Kidney epithelial cell (primary cell): Measurements from ENCODE around the gene KCNK7. TPM values are rescaled to one million over a fixed set of nuclear protein-coding genes. Genes with fewer than 3 reads are reported as not detected.

Experiments used
- DNase-seq: peaks from one replicate; pipeline ENCODE4 v3.0.0-alpha.2; 2010; ENCODE audit warnings: low read depth
- H3K27me3 ChIP-seq: 2 replicates; pipeline ENCODE4 v1.6.0; 2011; ENCODE audit warnings: low read length; ENCODE audit not compliant: control insufficient read depth, insufficient read depth
- H3K36me3 ChIP-seq: 2 replicates; pipeline ENCODE4 v1.5.1; 2011; ENCODE audit warnings: low read length; ENCODE audit not compliant: control insufficient read depth, insufficient read depth
- H3K4me3 ChIP-seq: 2 replicates; pipeline ENCODE4 v1.5.1; 2011; ENCODE audit warnings: low read depth, mild to moderate bottlenecking, control low read depth, low read length
- CTCF ChIP-seq: IDR thresholded peaks from 2 replicates; pipeline ENCODE4 v1.5.1; 2011; ENCODE audit warnings: mild to moderate bottlenecking, moderate library complexity, low read length, control low read depth, inconsistent platforms; ENCODE audit not compliant: insufficient read depth, poor library complexity, severe bottlenecking
- total RNA-seq: library from RNA; depleted of rRNA; stranded (reverse); fragments of >200 nt; gene quantifications from 2 replicates; pipeline ENCODE4 v1.2.3, GENCODE V29; 2015

The KCNK7 gene
- total RNA-seq, 1 donor from 2014 or later, result not detected

GRCh38 chr11:65576867-65577755, 18.5 kb downstream of the KCNK7 start:
- Histone ChIP-seq H3K27me3 (no peaks in the 10 kb centered on the region), H3K36me3 (peaks cover 1% of the 10 kb centered on the region), H3K4me3 (no peak overlapping the region)
- no peak for TF ChIP-seq CTCF
- DNase-seq, result no peak

GRCh38 chr11:65576232-65576866, 19.3 kb downstream of the KCNK7 start:
- Histone ChIP-seq H3K4me3 (peak overlapping the region; percentile 39), H3K36me3 (peaks cover 1% of the 10 kb centered on the region), H3K27me3 (no peaks in the 10 kb centered on the region)
- TF ChIP-seq CTCF, result no peak
- no peak for DNase-seq

GRCh38 chr11:65575568-65576231, 19.9 kb downstream of the KCNK7 start, which contains the start of gene EHBP1L1:
Gene EHBP1L1, plus strand, starts transcription at chr11:65576053. Its CDS starts 250 bp downstream, at chr11:65576303.
- no peak for DNase-seq
- Histone ChIP-seq H3K36me3 (peaks cover 1% of the 10 kb centered on the region), H3K4me3 (peak within 1 kb of the TSS; percentile 39), H3K27me3 (no peaks in the 10 kb centered on the region)
- no peak for TF ChIP-seq CTCF

GRCh38 chr11:65574811-65575567, 20.6 kb downstream of the KCNK7 start:
- TF ChIP-seq CTCF, result no peak
- Histone ChIP-seq H3K4me3 (peak overlapping the region; percentile 39), H3K36me3 (peaks cover 1% of the 10 kb centered on the region), H3K27me3 (no peaks in the 10 kb centered on the region)
- no peak for DNase-seq

GRCh38 chr11:65574109-65574810, 21.3 kb downstream of the KCNK7 start:
- DNase-seq, result peak; percentile 82
- peak; percentile 65 for TF ChIP-seq CTCF
- H3K27me3 ChIP-seq, result no peaks in the 10 kb centered on the region
- peak overlapping the region; percentile 21 for H3K4me3 ChIP-seq
- H3K36me3 ChIP-seq, result peaks cover 1% of the 10 kb centered on the region
